ENCODE results near the gene GET4. TPM values are rescaled to one million over a fixed set of nuclear protein-coding genes. Genes with fewer than 3 reads are reported as not detected.

Gene GET4
- total and polyA plus RNA-seq, 4 donors, result 19.5 to 34.7 (median 27.3) TPM

GRCh38 chr7:921581-922333, 45.4 kb downstream of the GET4 start:
- no peak for TF ChIP-seq FOXA1 (IDR thresholded peaks at IDR 0.05)
- no peak for TF ChIP-seq SP1 (IDR thresholded peaks at IDR 0.05)
- no peak for TF ChIP-seq NR2F2 (IDR thresholded peaks at IDR 0.05)
- TF ChIP-seq, protein P1, sequence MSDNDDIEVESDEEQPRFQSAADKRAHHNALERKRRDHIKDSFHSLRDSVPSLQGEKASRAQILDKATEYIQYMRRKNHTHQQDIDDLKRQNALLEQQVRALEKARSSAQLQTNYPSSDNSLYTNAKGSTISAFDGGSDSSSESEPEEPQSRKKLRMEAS (IDR thresholded peaks at IDR 0.05), result no peak
- TF ChIP-seq REST (IDR thresholded peaks at IDR 0.05), result no peak
- TF ChIP-seq RXRA (IDR thresholded peaks at IDR 0.05), result no peak
- no peak overlapping the region for H3K9ac ChIP-seq (ENCODE audit: low read depth in 1 of 2, low read length in 2 of 2)
- no peaks in the 10 kb centered on the region for H3K9me3 ChIP-seq (ENCODE audit: control insufficient read depth in 4 of 4, low read length in 3 of 4)
- H3K36me3 ChIP-seq (ENCODE audit: control insufficient read depth in 4 of 4, insufficient read depth in 3 of 4, low read depth in 1 of 4, low read length in 3 of 4), result peaks cover 0 to 3% (median 0%) of the 10 kb centered on the region in 4 donors
- H3K27ac ChIP-seq (ENCODE audit: low read depth in 1 of 2, low read length in 2 of 2), result no peak overlapping the region
- no peak for DNase-seq (ENCODE audit: low spot score)
- H3K4me3 ChIP-seq (ENCODE audit: low read depth in 1 of 3, low read length in 3 of 3), result no peak overlapping the region
- H3K27me3 ChIP-seq (ENCODE audit: control insufficient read depth in 4 of 4, insufficient read depth in 4 of 4, low read length in 3 of 4), result no peaks in the 10 kb centered on the region
- 69% methylated on average over 36 of the region's 36 CpGs for WGBS
- H3K4me1 ChIP-seq (ENCODE audit: control insufficient read depth in 4 of 4, insufficient read depth in 4 of 4, low read length in 3 of 4), result peaks cover 0 to 6% (median 2%) of the 10 kb centered on the region in 4 donors

GRCh38 chr7:922334-923107, 46.2 kb downstream of the GET4 start:
- Histone ChIP-seq H3K27me3 (ENCODE audit: control insufficient read depth in 4 of 4, insufficient read depth in 4 of 4, low read length in 3 of 4) (no peaks in the 10 kb centered on the region), H3K27ac (ENCODE audit: low read depth in 1 of 2, low read length in 2 of 2) (peak overlapping the region in 1 of 2 donors; percentile 12), H3K4me3 (ENCODE audit: low read depth in 1 of 3, low read length in 3 of 3) (no peak overlapping the region), H3K9ac (ENCODE audit: low read depth in 1 of 2, low read length in 2 of 2) (peak overlapping the region in 1 of 2 donors; percentile 7), H3K36me3 (ENCODE audit: control insufficient read depth in 4 of 4, insufficient read depth in 3 of 4, low read depth in 1 of 4, low read length in 3 of 4) (peaks cover 0 to 3% (median 0%) of the 10 kb centered on the region in 4 donors), H3K9me3 (ENCODE audit: control insufficient read depth in 4 of 4, low read length in 3 of 4) (no peaks in the 10 kb centered on the region), H3K4me1 (ENCODE audit: control insufficient read depth in 4 of 4, insufficient read depth in 4 of 4, low read length in 3 of 4) (peaks cover 0 to 6% (median 2%) of the 10 kb centered on the region in 4 donors)
- DNase-seq (ENCODE audit: low spot score), result no peak
- 46% methylated on average over 29 of the region's 29 CpGs for WGBS
- no peak for TF ChIP-seq GABPA (IDR thresholded peaks at IDR 0.05 in 1 of 2, conservative IDR thresholded peaks at IDR 0.05 in 1 of 2)
- no peak for TF ChIP-seq REST (IDR thresholded peaks at IDR 0.05)
- TF ChIP-seq EGR1 (IDR thresholded peaks at IDR 0.05; ENCODE audit: low read depth in 2 of 2), result no peak
- no peak for TF ChIP-seq YY1 (IDR thresholded peaks at IDR 0.05)
- no peak for TF ChIP-seq FOXA1 (IDR thresholded peaks at IDR 0.05)
- TF ChIP-seq ATF3 (IDR thresholded peaks at IDR 0.05), result no peak
- TF ChIP-seq NR2F2 (IDR thresholded peaks at IDR 0.05), result no peak
- TF ChIP-seq, protein P2, sequence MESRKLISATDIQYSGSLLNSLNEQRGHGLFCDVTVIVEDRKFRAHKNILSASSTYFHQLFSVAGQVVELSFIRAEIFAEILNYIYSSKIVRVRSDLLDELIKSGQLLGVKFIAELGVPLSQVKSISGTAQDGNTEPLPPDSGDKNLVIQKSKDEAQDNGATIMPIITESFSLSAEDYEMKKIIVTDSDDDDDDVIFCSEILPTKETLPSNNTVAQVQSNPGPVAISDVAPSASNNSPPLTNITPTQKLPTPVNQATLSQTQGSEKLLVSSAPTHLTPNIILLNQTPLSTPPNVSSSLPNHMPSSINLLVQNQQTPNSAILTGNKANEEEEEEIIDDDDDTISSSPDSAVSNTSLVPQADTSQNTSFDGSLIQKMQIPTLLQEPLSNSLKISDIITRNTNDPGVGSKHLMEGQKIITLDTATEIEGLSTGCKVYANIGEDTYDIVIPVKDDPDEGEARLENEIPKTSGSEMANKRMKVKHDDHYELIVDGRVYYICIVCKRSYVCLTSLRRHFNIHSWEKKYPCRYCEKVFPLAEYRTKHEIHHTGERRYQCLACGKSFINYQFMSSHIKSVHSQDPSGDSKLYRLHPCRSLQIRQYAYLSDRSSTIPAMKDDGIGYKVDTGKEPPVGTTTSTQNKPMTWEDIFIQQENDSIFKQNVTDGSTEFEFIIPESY (IDR thresholded peaks at IDR 0.05), result no peak
- TF ChIP-seq FOXA2 (IDR thresholded peaks at IDR 0.05), result no peak
- TF ChIP-seq RAD21 (IDR thresholded peaks at IDR 0.05), result no peak
- TF ChIP-seq, protein P1 (IDR thresholded peaks at IDR 0.05), result no peak
- no peak for TF ChIP-seq CTCF (IDR thresholded peaks at IDR 0.05; ENCODE audit: low read depth, low read length, missing input control)
- no peak for TF ChIP-seq JUND (IDR thresholded peaks at IDR 0.05)
- no peak for TF ChIP-seq HNF4A (conservative IDR thresholded peaks at IDR 0.05)
- TF ChIP-seq SP1 (IDR thresholded peaks at IDR 0.05), result no peak
- TF ChIP-seq TAF1 (conservative IDR thresholded peaks at IDR 0.05), result no peak
- no peak for TF ChIP-seq HNF4G (IDR thresholded peaks at IDR 0.05)
- TF ChIP-seq RXRA (IDR thresholded peaks at IDR 0.05), result no peak
